SK-N-SH (cell line): Measurements from ENCODE around the gene CEBPG. TPM values are rescaled to one million over a fixed set of nuclear protein-coding genes. Genes with fewer than 3 reads are reported as not detected.

Experiments used
- CTCF ChIA-PET: fragments of 300-600, 350-600 bp; formaldehyde crosslinking; extraction: SDS; loops from one replicate; lab custom pipeline; 2021; lab: Yijun Ruan, JAX
- POLR2A ChIA-PET: fragments of 350-600 bp; sonication (Branson Sonifier 250); formaldehyde crosslinking; extraction: SDS; loops from one replicate; lab custom pipeline; 2020; ENCODE audit warnings: antibody characterized with exemption, inconsistent platforms; lab: Yijun Ruan, JAX
- DNase-seq: peaks from one replicate; pipeline ENCODE4 v3.0.0; 2012
- H2AFZ ChIP-seq: fragments of 200-600 bp; sonication (generic); 2 replicates; pipeline ENCODE4 v1.8.1; 2016; ENCODE audit warnings: antibody characterized with exemption, mild to moderate bottlenecking, low read depth
- H3F3A ChIP-seq: fragments of 200-600 bp; sonication (generic); replicated peaks from 2 replicates; pipeline ENCODE3; 2016; ENCODE audit warnings: antibody characterized with exemption, mild to moderate bottlenecking; ENCODE audit not compliant: insufficient read depth
- H3K27ac ChIP-seq, 2 experiments: fragments of 200-500 bp in 1 of 2; fragments of 200-600 bp in 1 of 2; sonication (Bioruptor generic) in 1 of 2; sonication (generic), shearing (Covaris generic) in 1 of 2; 2 replicates each; pipeline versions ENCODE4 v1.5.1 to v1.6.1; 2014 to 2016; ENCODE audit warnings: low read depth in 2 of 2, inconsistent platforms in 1 of 2, low read length in 1 of 2, mild to moderate bottlenecking in 1 of 2, mixed read lengths in 1 of 2
- H3K27me3 ChIP-seq: fragments of 200-600 bp; sonication (generic), shearing (Covaris generic); 2 replicates; pipeline ENCODE4 v1.6.1; 2016; ENCODE audit warnings: mixed run types; ENCODE audit not compliant: insufficient read depth
- H3K36me3 ChIP-seq, 2 experiments: fragments of 200-500 bp in 1 of 2; fragments of 200-600 bp in 1 of 2; sonication (Bioruptor generic) in 1 of 2; sonication (generic) in 1 of 2; replicated peaks in 1 of 2; 2 replicates each; pipeline versions ENCODE3 to v1.5.1; 2014 to 2016; ENCODE audit warnings: low read length in 1 of 2, mild to moderate bottlenecking in 1 of 2; ENCODE audit not compliant: insufficient read depth in 2 of 2, control insufficient read depth in 1 of 2
- H3K4me1 ChIP-seq, 2 experiments: fragments of 200-500 bp in 1 of 2; fragments of 200-600 bp in 1 of 2; sonication (Bioruptor generic) in 1 of 2; sonication (generic), shearing (Covaris generic) in 1 of 2; 2 replicates each; pipeline versions ENCODE4 v1.5.1 to v1.6.1; 2014 to 2016; ENCODE audit warnings: low read depth in 1 of 2, low read length in 1 of 2, mixed run types in 1 of 2; ENCODE audit not compliant: insufficient read depth in 2 of 2, control insufficient read depth in 1 of 2
- H3K4me2 ChIP-seq: fragments of 200-600 bp; sonication (generic), shearing (Covaris generic); 2 replicates; pipeline ENCODE4 v1.6.1; 2017; ENCODE audit warnings: mixed run types
- H3K4me3 ChIP-seq, 2 experiments: fragments of 200-500 bp in 1 of 2; fragments of 200-600 bp in 1 of 2; sonication (Bioruptor generic) in 1 of 2; sonication (generic), shearing (Covaris generic) in 1 of 2; 2 replicates each; pipeline versions ENCODE4 v1.5.1 to v1.8.1; 2014 to 2016; ENCODE audit warnings: low read depth in 2 of 2, inconsistent platforms in 1 of 2, low read length in 1 of 2, mild to moderate bottlenecking in 1 of 2, mixed read lengths in 1 of 2, moderate library complexity in 1 of 2
- H3K79me2 ChIP-seq: fragments of 200-600 bp; sonication (generic); 2 replicates; pipeline ENCODE4 v1.8.1; 2017; ENCODE audit warnings: mild to moderate bottlenecking; ENCODE audit not compliant: insufficient read depth
- H3K9ac ChIP-seq: fragments of 200-600 bp; sonication (generic); 2 replicates; pipeline ENCODE4 v1.6.1; 2017; ENCODE audit warnings: mixed run types
- H3K9me2 ChIP-seq: fragments of 200-600 bp; sonication (generic); 2 replicates; pipeline ENCODE4 v1.6.1; 2017; ENCODE audit warnings: mixed run types
- H3K9me3 ChIP-seq: fragments of 200-600 bp; sonication (generic); 2 replicates; pipeline ENCODE4 v1.6.1; 2017; ENCODE audit warnings: mixed run types, mild to moderate bottlenecking, moderate library complexity
- H4K20me1 ChIP-seq: fragments of 200-600 bp; sonication (generic); 2 replicates; pipeline ENCODE4 v1.6.1; 2017; ENCODE audit warnings: mild to moderate bottlenecking, mixed run types; ENCODE audit not compliant: insufficient read depth
- CTCF ChIP-seq: fragments of 200-600 bp; sonication (generic); IDR thresholded peaks from 2 replicates; pipeline ENCODE4 v1.6.1; 2017; ENCODE audit warnings: antibody characterized with exemption, mild to moderate bottlenecking, moderate library complexity
- FOXJ3 ChIP-seq: sonication (generic); formaldehyde crosslinking; IDR thresholded peaks from 2 replicates; pipeline ENCODE4 v1.5.1; 2020; ENCODE audit warnings: mild to moderate bottlenecking, missing genetic modification reagents
- FOXM1 ChIP-seq: IDR thresholded peaks from 2 replicates; pipeline ENCODE4 v1.4.0; 2012; ENCODE audit warnings: low read depth, mild to moderate bottlenecking
- GABPA ChIP-seq: IDR thresholded peaks from 2 replicates; pipeline ENCODE4 v1.4.0; 2012; ENCODE audit warnings: low read depth, mild to moderate bottlenecking
- IRF3 ChIP-seq: fragments of 150-350 bp; IDR thresholded peaks from 2 replicates; pipeline ENCODE4 v1.6.1; 2016; ENCODE audit warnings: mild to moderate bottlenecking, low read depth, low read length
- JUND ChIP-seq: IDR thresholded peaks from 2 replicates; pipeline ENCODE4 v1.4.0; 2012
- MEF2A ChIP-seq: IDR thresholded peaks from 2 replicates; pipeline ENCODE4 v1.4.0; 2012; ENCODE audit warnings: low read depth, borderline replicate concordance
- NRF1 ChIP-seq: IDR thresholded peaks from 2 replicates; pipeline ENCODE4 v1.6.1; 2012; ENCODE audit warnings: low read depth, mild to moderate bottlenecking, low read length
- RAD21 ChIP-seq: IDR thresholded peaks from 2 replicates; pipeline ENCODE4 v1.6.1; 2012; ENCODE audit warnings: mild to moderate bottlenecking, low read length
- REST ChIP-seq: IDR thresholded peaks from 2 replicates; pipeline ENCODE4 v1.6.1; 2012; ENCODE audit warnings: mild to moderate bottlenecking, low read depth, low read length, moderate library complexity
- RFX5 ChIP-seq: IDR thresholded peaks from 2 replicates; pipeline ENCODE4 v1.6.1; 2012; ENCODE audit warnings: mild to moderate bottlenecking, improper control_type of control experiment, low read length
- RXRA ChIP-seq: IDR thresholded peaks from 2 replicates; pipeline ENCODE4 v1.4.0; 2012; ENCODE audit warnings: low read depth, mild to moderate bottlenecking, borderline replicate concordance
- SIN3A ChIP-seq: IDR thresholded peaks from 2 replicates; pipeline ENCODE4 v1.6.1; 2012; ENCODE audit warnings: low read depth, mild to moderate bottlenecking, low read length, moderate library complexity, borderline replicate concordance
- TCF12 ChIP-seq: IDR thresholded peaks from 2 replicates; pipeline ENCODE4 v1.4.0; 2012
- TEAD4 ChIP-seq: IDR thresholded peaks from 2 replicates; pipeline ENCODE4 v1.4.0; 2012; ENCODE audit warnings: mild to moderate bottlenecking, borderline replicate concordance; ENCODE audit not compliant: insufficient read depth
- YY1 ChIP-seq: IDR thresholded peaks from 2 replicates; pipeline ENCODE4 v1.4.0; 2012; ENCODE audit warnings: low read depth, mild to moderate bottlenecking
- ZBTB33 ChIP-seq: IDR thresholded peaks from 2 replicates; pipeline ENCODE4 v1.4.0; 2012; ENCODE audit warnings: low read depth, borderline replicate concordance
- WGBS: methylation state at CpG from one replicate; pipeline ENCODE4 v1.1.6; 2017; ENCODE audit warnings: low lambda C conversion rate; 5-methylcytosine and 5-hydroxymethylcytosine counted together
- polyA plus RNA-seq, 3 experiments: library from polyadenylated mRNA; depleted of rRNA; stranded (reverse); fragments of >200 nt; gene quantifications; 2 replicates each; pipeline ENCODE4 v1.2.3, GENCODE V29; 2012

CEBPG gene
- polyA plus RNA-seq, 1 of the 3 experiments (the other 2 are of a cell fraction) = 9.1 TPM

GRCh38 chr19:33398361-33399060, 25.0 kb downstream of the CEBPG start:
- POLR2A ChIA-PET = interaction anchor here (1.0 kb wide), 1 partner anchor 25 kb away, joined by 3 read pairs; the partner anchor contains the start of gene CEBPG
- DNase-seq = no peak
- TF ChIP-seq IRF3 = no peak
- TF ChIP-seq RAD21 = no peak
- no peak for TF ChIP-seq TCF12
- no peak for TF ChIP-seq FOXJ3 (CRISPR knock-in tag)
- no peak for TF ChIP-seq FOXM1
- TF ChIP-seq RXRA = no peak
- no peak for TF ChIP-seq SIN3A
- no peak for TF ChIP-seq GABPA
- TF ChIP-seq ZBTB33 = no peak
- TF ChIP-seq NRF1 = no peak
- no peak for TF ChIP-seq RFX5
- no peak for TF ChIP-seq TEAD4
- no peak for TF ChIP-seq YY1
- no peak for TF ChIP-seq CTCF
- no peak for TF ChIP-seq REST
- no peak for TF ChIP-seq MEF2A
- TF ChIP-seq JUND = no peak
- Histone ChIP-seq H3K9me2 (no peaks in the 10 kb centered on the region), H3K4me2 (no peak overlapping the region), H3F3A (no peaks in the 10 kb centered on the region), H3K4me1 (no peaks in the 10 kb centered on the region; a peak in 1 of 4 replicates), H3K9ac (no peak overlapping the region), H3K36me3 (no peaks in the 10 kb centered on the region), H3K27me3 (no peaks in the 10 kb centered on the region), H4K20me1 (peaks cover 7% of the 10 kb centered on the region; the same call in 1 of the 2 replicates), H3K4me3 (no peak overlapping the region), H3K9me3 (no peaks in the 10 kb centered on the region), H2AFZ (no peak overlapping the region), H3K27ac (no peak overlapping the region), H3K79me2 (no peaks in the 10 kb centered on the region)
- CTCF ChIA-PET = interaction anchor here (1.1 to 22.5 kb wide), 10 partner anchors 8 to 379 kb away, joined by 4 to 511 read pairs (median 6); partner anchors contain the start of genes CEBPA and CEBPG
- WGBS = 81% methylated on average over 19 of the region's 19 CpGs
